Measurements from ENCODE around the gene TMEM11.

DNA sequence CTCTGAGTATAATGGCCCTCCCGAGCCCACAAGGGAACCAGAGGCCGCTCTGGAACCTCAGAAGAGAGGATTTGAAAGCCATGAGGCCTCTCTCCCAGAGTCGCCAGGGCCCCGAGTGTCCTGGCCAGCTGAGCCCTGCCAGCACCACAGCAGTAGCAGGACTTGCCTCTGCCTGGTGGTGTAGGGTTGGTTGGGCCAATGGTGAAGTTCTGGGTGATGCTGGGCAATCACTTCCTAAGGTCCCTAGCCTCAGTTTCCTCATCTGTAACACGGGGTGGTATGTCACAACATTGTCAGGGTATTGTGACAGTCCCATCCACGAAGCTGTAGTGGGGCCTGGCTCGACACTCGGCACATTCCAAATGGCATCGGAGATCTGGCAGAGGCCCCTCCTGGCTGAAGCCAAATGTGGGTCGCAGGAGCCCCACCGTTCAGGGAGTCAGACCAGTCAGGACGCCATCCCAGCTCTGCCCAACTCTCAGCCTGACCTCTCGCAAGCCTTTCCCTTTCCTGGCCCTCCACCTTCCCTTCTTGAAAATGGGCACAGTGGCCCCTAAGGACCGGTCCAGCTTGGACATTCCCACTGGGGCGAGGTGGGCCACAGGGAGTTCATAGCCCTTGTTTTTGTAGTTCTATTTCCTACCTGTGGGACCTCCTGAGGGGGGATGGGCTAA, 37.5 kb upstream of the TMEM11 start:
- TF ChIP-seq CTCF (IDR thresholded peaks at IDR 0.05) (no peak), POLR2A (IDR thresholded peaks at IDR 0.05) (no peak), EP300 (IDR thresholded peaks at IDR 0.05) (no peak)
